HFFc6 (cell line): Measurements from ENCODE around the gene MRTFB. TPM values are rescaled to one million over a fixed set of nuclear protein-coding genes. Genes with fewer than 3 reads are reported as not detected.

Source experiments
- DNase-seq: peaks from one replicate; pipeline ENCODE4 v3.0.0-alpha.2; 2018
- H3K27ac Mint-ChIP-seq: 2 replicates; pipeline ENCODE4 v1.8.0; 2020; ENCODE audit warnings: mild to moderate bottlenecking, mixed read lengths
- H3K27me3 Mint-ChIP-seq: 2 replicates; pipeline ENCODE4 v1.8.0; 2021; ENCODE audit warnings: mild to moderate bottlenecking, moderate library complexity, mixed read lengths; ENCODE audit not compliant: insufficient read depth
- H3K36me3 Mint-ChIP-seq: 2 replicates; pipeline ENCODE4 v1.8.0; 2021; ENCODE audit warnings: low read depth, mixed read lengths
- H3K4me1 Mint-ChIP-seq: 2 replicates; pipeline ENCODE4 v1.8.0; 2020; ENCODE audit warnings: low read depth, mixed read lengths
- H3K4me3 Mint-ChIP-seq: 2 replicates; pipeline ENCODE4 v1.8.0; 2020; ENCODE audit warnings: mild to moderate bottlenecking, moderate library complexity, mixed read lengths
- H3K9me3 Mint-ChIP-seq: 2 replicates; pipeline ENCODE4 v1.8.0; 2020; ENCODE audit warnings: mild to moderate bottlenecking, mixed read lengths
- total RNA-seq, 6 experiments: library from RNA; stranded (reverse); fragmentation: NEBNext Ultra II Directional; extraction: Animal tissue kit (Norgen Biotek cat#: 25700); gene quantifications; 2 replicates in 1 of 6; 3 replicates in 5 of 6; pipeline ENCODE4 v1.2.3, GENCODE V29; 2021
- TF ChIP-seq, protein P1 (sequence below): fragments of 200-600 bp; sonication (generic); IDR thresholded peaks from 2 replicates; pipeline ENCODE4 v1.5.0; 2021; ENCODE audit warnings: antibody characterized with exemption, mild to moderate bottlenecking

Gene MRTFB
- total RNA-seq, 6 experiments from 2014 or later, result 10.3 to 16.9 (median 14.0) TPM

DNA sequence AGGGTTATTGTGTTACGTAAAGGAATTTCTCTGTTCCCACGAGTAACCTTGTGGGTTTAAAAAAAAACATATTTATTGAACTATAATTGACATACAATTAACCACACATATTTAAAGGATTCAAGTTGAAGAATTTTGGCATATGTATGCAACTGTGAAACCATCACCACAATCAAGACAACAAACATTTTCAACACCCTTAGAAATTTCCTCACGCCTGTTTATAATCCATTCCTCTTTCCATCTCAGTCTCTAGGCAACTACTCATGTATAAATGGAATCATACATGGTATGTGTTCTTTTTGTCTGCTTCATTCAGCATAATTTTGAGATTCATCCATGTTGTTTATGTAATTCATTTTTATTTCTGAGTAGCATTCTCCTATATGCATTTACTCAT lies 104.0 kb downstream of the MRTFB start:
- TF ChIP-seq, protein P1, sequence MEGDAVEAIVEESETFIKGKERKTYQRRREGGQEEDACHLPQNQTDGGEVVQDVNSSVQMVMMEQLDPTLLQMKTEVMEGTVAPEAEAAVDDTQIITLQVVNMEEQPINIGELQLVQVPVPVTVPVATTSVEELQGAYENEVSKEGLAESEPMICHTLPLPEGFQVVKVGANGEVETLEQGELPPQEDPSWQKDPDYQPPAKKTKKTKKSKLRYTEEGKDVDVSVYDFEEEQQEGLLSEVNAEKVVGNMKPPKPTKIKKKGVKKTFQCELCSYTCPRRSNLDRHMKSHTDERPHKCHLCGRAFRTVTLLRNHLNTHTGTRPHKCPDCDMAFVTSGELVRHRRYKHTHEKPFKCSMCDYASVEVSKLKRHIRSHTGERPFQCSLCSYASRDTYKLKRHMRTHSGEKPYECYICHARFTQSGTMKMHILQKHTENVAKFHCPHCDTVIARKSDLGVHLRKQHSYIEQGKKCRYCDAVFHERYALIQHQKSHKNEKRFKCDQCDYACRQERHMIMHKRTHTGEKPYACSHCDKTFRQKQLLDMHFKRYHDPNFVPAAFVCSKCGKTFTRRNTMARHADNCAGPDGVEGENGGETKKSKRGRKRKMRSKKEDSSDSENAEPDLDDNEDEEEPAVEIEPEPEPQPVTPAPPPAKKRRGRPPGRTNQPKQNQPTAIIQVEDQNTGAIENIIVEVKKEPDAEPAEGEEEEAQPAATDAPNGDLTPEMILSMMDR, result no peak
- H3K27me3 Mint-ChIP-seq, result no peaks in the 10 kb centered on the region; the same call in 1 of the 2 replicates
- peaks cover 31% of the 10 kb centered on the region for H3K4me1 Mint-ChIP-seq
- no peak for DNase-seq
- H3K36me3 Mint-ChIP-seq, result peaks cover 17% of the 10 kb centered on the region
- peaks cover 5% of the 10 kb centered on the region for H3K9me3 Mint-ChIP-seq
- H3K27ac Mint-ChIP-seq, result no peak overlapping the region
- H3K4me3 Mint-ChIP-seq, result no peak overlapping the region

DNA sequence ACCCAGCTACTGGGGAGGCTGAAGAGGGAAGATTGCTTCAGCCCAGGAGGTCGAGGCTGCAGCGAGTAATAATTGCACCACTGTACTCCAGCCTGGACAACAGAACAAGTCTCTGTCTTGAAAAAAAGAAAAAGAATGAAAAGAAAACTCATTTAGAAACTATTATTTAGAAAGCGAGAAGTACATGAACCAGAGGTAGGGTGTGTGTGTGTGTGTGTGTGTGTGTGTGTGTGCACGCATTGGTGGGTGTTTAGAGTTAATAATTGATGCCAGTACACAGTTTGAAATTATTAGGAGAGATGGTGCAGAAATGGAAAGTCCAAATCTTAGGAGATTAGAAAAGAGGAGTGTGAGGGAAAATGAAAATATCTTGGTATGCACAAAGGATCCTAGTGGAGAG lies 106.6 kb downstream of the MRTFB start:
- H3K36me3 Mint-ChIP-seq, result peaks cover 8% of the 10 kb centered on the region; the same call in 1 of the 2 replicates
- H3K4me1 Mint-ChIP-seq, result peaks cover 49% of the 10 kb centered on the region
- H3K27ac Mint-ChIP-seq, result no peak overlapping the region
- TF ChIP-seq, protein P1, result no peak
- DNase-seq, result no peak
- H3K4me3 Mint-ChIP-seq, result no peak overlapping the region
- no peaks in the 10 kb centered on the region for H3K9me3 Mint-ChIP-seq
- H3K27me3 Mint-ChIP-seq, result no peaks in the 10 kb centered on the region; the same call in 1 of the 2 replicates

DNA sequence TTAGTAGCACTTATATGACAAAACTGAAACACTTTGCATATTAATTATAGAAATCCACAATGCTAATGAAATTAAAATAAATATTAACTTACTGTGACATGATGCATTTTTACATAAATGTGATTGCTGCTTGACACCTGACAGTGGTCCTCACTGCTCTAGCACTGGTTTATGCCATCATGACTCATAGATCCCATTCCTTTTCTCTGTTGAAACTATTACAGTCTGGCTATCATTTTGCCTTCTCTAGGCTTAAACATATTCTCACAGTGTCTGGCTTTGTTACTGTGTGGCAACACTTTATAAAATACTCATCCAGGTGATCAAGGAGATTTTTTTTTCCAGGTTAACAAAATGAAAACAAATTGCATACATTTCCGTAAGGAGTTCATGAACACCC lies 108.0 kb downstream of the MRTFB start:
- Mint-ChIP-seq H3K36me3 (peaks cover 8% of the 10 kb centered on the region; the same call in 1 of the 2 replicates), H3K27me3 (no peaks in the 10 kb centered on the region; the same call in 1 of the 2 replicates), H3K9me3 (no peaks in the 10 kb centered on the region), H3K27ac (no peak overlapping the region), H3K4me3 (no peak overlapping the region), H3K4me1 (peaks cover 45% of the 10 kb centered on the region)
- TF ChIP-seq, protein P1, result no peak
- DNase-seq, result no peak

DNA sequence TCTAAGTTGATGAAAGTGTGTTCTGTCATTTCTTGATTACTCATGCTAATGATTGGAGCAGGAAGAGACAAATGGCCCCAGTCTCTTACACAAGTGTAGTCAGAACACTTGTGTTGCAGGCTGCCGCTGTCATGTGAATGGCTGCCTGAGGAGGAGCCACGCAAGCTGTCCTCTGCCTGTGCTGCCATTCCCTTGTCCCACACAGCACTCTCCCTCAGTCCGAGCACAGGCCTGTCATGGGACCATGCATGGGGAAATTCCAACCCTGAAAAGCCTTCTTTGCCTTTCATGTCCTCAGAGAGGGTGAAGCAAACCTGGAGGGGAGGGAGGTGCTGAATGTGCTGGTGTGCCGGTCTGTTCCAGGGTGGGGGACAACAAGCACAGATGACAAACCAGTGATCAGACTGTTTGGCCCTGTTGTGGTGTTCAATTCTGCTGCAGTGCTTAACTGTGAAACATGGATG lies 109.4 kb downstream of the MRTFB start:
- H3K4me3 Mint-ChIP-seq, result no peak overlapping the region
- TF ChIP-seq, protein P1, result no peak
- no peak for DNase-seq
- no peaks in the 10 kb centered on the region; the same call in 1 of the 2 replicates for H3K27me3 Mint-ChIP-seq
- peaks cover 8% of the 10 kb centered on the region; the same call in 1 of the 2 replicates for H3K36me3 Mint-ChIP-seq
- peak overlapping the region; percentile 41 for H3K27ac Mint-ChIP-seq
- peaks cover 58% of the 10 kb centered on the region for H3K4me1 Mint-ChIP-seq
- no peaks in the 10 kb centered on the region for H3K9me3 Mint-ChIP-seq

DNA sequence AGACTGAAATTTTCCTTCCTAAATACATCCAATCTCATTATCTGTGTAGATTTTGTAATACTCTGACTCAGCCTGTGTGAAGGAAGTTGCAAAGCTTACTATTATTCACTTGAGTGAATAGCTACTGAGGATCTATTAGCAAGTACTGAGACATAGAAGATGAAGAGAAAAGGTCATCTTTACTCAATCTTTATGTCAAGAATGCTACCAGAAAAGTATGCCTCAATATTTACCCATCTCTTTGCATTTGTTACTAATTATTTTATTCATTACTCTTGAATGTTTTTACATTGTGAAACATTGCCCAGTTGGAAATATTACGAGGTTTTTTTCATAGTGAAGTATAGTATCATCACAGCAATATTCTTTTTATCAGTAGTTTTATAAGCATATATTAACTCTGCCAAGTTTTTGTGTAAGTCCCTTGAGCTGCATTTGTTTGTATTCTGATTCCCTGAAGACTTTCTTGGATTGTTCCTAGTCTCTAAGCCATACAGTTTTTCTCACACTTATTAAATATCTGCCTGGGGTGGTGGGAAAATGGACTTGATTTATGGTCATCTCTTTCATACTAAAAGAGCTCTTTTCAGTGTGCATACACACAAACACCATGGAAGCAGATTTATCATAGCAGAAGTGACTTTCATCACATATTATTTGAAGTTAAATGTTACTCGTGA lies 110.4 kb downstream of the MRTFB start:
- H3K27ac Mint-ChIP-seq, result peak overlapping the region; percentile 51
- H3K27me3 Mint-ChIP-seq, result no peaks in the 10 kb centered on the region; the same call in 1 of the 2 replicates

More for the DNA sequence above, 110.4 kb downstream of the MRTFB start:
- H3K4me1 Mint-ChIP-seq, result peaks cover 68% of the 10 kb centered on the region
- TF ChIP-seq, protein P1, result no peak
- H3K36me3 Mint-ChIP-seq, result peaks cover 8% of the 10 kb centered on the region; the same call in 1 of the 2 replicates
- H3K9me3 Mint-ChIP-seq, result no peaks in the 10 kb centered on the region
- peak; percentile 83 for DNase-seq
- no peak overlapping the region; the same call in 1 of the 2 replicates for H3K4me3 Mint-ChIP-seq
